HG03575 (cell line): ENCODE measurements around the gene DCAF4.
"Not testable (repeated sequence)": the region's sequence is repeated elsewhere in the genome, so short reads cannot be mapped to it uniquely, and the experiment has no call there.

ENCODE experiments used
- ATAC-seq: cut with Tn5 transposase; IDR thresholded peaks from one replicate; pipeline ENCODE4 v1.9.1; 2021; ENCODE audit not compliant: unreplicated experiment, insufficient number of reproducible peaks, low FRiP score; ENCODE audit errors: extremely low read depth

DCAF4 gene

GRCh38 chr14:72925171-72925759 is 999 bp upstream of the DCAF4 start:
- ATAC-seq: no peak

DNA sequence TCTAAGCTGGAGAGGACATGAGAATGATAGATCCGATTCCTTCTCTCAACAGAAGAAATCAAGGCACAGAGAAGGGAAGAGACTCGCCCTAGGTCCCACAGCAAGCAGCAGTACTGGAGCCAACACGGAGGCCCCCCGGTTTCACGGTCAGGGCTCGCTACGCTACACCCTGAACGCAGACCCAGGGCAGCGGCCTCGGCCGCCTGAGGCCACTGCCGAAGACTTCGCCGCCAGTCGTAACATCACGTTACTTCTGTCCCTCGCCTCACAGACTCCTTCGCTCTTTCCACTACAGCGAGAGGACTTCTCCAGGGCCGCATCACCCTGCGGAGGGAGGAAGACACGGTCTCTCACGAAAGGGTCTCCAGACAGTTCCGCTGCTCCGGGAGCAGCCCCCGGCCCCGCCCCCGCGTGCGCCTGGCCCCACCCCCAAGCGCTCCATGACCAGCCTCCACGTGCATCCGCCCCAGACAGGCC is 411 bp upstream of the DCAF4 start:
- no peak for ATAC-seq

DNA sequence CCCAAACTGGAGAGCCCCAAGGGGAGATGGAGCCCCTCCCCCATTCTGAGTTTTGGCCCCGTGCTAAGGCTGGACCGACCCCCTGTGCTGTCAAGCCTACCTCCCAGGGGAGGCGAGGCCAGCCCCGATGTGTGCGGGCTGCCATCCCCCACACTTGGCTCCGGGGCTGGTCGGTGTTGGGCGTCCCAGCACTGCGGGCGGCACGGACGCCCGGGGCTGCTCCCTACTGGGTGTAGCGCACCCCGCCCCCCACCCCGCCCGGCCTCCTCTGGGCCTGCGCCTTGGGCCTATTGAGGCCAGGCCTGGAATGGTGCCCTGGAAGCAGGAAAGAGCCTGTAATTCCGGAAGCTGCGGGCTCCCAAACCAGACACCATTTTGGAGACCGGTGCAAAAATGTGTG is 2.6 kb downstream of the DCAF4 start:
- ATAC-seq: no peak

DNA sequence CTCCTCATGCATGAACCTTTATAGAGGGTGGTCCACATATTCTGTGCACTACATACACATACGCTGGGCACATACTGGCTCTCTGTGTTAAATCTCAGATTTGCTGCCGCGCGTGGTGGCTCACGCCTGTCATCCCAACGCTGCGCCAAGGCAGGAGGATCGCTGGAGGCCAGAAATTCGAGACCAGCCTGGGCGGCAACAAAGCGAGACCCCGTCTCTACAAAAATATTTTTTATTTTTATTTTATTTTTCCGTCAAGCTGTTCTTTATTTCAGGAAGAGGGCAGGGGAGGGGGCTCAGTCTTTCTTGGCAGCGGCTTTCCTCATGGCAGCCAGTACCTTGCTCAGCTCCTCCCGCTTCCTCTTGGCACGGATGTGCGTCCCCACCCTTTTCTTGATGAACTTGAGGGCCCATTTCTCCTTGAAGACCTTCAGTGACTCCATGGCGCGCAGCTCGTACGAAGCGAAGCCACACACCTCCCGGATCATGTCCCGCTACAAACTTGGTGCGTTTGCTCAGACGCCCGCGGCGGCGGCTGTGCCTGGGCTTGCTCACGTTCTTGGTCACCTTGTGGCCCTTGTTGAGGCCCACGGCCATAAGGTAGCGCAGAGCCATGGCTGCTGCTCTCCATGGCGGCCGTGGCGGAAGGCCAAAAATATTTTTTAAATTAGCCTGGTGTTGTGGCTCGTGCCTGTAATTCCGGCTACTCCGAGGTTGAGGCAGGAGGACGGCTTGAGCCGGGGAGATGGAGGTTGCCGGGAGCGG is 3.2 kb downstream of the DCAF4 start:
- ATAC-seq: no peak

- no peak for ATAC-seq
These were observed 6.6 kb downstream of the DCAF4 start for GRCh38 chr14:72932893-72933292.

GRCh38 chr14:72939630-72940029 is 13.4 kb downstream of the DCAF4 start:
- ATAC-seq: no peak

DNA sequence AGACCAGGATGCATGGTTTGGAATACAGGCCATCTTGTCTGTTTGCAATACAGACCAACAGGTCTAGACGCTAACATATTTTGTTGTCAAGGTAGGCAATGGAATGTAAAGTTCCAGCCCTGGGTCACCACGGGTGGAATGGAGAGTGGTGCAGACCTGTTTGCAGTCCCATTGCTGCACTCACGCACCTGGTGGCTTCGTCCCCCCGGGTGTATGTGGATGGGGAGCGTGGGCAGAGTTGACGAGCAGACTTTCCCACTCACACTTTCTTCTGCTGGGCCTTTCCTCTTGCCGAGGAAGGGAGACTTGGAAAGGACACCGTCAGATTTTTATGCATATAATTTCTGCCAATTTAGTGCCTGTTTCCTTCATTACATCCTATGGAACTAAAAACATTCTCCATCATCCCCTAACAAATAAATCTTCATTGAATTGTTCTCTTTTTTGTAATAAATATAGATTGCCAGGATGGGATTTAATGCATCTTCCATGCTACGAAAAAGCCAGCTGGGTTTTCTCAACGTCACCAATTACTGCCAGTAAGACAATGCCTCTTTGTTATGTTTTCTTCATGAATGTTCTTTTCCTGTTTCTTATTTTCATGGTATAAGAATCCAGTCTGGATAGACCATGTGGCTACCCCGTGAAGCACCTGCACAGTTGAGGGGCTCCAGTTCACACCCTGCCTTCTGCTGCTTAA is 15.2 kb downstream of the DCAF4 start:
- ATAC-seq: no peak

GRCh38 chr14:72942934-72943333 is 16.7 kb downstream of the DCAF4 start:
- no peak for ATAC-seq

DNA sequence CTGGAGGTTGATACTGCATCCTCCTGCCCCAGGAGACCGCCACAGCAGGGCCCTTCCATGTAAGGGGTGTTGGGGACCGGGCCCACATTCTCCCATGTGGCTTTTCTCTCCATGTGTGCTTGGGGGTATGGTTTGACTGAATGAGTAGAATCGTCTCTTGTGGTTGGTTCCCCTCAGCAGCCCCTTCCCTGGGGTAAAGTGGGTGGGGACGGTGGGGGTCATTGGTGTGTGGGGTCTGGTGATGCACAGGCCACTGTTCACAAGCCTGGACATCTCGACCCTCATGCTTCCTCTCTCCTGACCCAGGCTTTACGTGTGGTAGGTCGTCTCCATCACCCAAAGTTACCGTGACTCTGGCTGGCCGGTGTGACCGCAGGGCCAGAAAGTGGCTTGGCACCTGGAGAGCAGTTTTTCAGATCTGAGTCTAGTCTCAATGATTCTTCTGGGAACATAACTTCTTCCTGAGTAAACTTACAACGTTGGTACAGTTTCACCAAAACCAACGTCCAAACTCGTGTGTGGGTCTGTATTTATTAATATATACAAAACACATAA is 17.7 kb downstream of the DCAF4 start:
- no peak for ATAC-seq

DNA sequence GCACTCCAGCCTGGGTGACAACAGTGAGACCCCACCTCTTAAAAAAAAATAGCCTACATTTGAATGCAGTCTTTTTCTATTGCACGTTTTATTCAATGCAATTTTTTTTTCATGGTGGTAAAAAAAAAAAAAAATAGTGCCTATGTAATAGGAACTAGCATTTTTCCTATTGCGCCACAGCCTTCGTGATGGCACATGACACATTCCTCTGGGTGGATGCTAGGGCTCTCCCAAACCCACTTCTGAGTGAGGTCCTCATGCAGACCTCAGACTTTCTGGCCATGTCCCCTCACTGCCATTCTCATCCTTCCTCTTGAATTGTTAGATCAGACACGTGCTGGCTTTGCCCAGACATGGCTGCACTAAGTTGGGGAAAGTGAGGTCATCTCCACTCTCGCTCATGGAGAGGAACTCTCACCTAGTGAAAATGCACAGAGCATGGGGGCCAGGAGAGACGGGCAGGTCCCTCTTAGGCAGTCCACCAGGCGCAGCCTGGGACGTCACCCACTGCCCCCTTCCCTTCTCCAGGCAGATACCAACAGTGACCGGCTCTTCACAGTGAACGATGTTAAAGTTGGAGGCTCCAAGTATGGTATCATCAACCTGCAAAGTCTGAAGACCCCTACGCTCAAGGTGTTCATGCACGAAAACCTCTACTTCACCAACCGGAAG is 19.2 kb downstream of the DCAF4 start:
- ATAC-seq: no peak

DNA sequence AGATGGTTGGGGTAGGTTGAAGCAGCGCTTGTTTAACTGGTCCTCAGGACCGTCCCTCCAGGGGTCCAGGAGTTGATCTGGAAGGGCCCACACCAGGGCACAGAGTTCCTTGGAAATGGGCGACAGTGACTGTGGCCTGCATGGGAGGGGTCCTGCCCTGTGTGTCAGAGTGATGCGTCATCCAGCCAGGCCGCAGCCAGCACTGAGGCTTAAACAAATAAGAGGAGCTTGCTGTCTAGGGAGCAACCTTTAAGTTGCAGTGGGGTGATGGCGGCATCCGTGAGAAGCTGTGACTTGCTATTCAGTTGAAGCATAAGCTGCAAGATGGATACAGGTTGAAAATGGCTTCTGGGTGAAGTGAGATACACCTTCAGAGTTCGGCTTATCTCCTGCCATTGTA is 20.2 kb downstream of the DCAF4 start:
- ATAC-seq: no peak

DNA sequence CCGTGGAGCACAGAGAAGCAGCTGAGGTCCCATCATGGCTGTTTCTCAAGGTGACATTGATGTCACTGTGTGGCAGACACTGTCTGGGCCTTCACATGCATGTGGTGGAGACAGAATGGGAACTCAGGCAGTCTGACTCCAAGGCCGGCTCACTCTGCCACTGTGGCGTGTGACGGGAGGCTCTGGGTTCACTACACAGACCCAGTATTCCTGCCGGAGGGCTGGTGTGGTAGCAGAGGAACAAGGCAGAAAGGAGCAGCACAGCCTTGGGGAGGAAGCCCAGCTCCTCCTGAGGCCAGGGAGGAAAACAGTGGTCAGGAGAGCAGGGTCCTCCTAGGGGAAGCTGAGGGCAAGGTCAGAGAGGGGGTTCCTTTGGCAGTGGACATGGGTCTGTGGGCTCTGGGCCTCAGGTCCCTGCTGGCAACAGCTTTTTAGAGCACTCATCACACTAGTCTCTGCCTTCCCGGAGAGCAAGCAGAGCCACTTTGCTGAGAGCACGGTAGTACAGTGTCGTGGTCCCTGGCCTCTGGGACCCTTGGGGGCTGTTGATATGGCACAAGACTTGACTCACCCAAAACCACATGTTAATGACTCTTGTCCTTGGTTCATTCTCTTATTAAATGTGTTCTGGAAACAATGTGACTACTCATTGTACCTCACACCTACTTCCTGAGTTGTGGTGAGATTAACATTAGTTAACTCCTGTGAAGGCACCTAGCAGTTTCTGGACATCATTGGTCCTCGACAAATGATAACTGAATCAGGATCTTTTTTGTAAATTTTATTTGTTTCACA is 21.3 kb downstream of the DCAF4 start:
- ATAC-seq: no peak

DNA sequence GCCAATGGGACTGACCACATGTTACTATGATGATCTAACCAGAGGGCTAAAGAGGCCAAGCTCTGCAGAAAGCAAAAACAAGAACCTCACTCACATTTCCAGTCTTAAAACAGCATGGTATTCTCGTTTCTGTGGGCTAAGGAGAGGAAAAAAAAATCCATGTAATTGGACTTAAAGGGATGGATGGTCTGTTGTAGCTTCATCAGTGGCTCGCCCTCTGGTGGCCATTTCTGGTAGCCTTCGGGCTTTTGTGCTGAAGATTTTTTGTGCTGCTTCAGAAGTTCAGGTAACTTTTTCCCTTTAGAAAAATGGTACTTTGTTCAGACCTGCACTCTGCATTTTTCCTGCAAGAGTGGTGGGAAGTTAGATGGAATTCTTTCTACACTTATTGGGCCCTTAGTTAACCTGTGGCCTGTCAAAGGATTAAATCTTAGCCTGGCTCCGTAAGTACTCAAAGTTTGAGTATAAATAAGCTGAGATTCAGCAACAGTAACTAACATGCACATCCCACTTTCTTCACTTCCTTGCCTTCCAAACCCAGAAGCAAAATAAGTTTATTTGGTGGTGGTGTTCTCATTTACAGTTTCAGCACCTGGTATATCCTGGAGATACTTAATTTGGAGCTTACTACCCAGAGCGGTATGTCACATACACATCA is 22.3 kb downstream of the DCAF4 start:
- ATAC-seq: no peak

DNA sequence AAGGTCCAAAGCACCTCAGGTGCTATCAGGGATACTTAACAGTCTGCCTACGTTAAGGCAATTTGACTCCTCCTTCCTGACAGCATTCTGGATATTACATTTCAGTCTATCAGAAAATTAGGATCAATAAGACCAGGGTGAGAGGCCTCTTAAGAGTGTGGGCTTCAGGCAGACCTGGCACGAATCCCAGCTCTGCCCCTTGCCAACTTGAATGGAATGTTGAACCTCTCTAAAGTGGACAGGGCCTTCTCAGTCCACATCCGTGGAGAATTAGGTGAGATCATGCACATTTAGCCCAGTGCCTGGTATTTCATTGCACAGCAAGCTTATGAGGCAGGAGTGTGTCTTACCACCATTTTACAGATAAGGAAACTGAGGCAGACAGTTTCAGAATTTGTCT is 25.9 kb downstream of the DCAF4 start:
- no peak for ATAC-seq

- not testable (repeated sequence) for ATAC-seq
These were observed 30.5 kb downstream of the DCAF4 start for GRCh38 chr14:72956741-72957140.

- ATAC-seq: no peak
These were observed 30.9 kb downstream of the DCAF4 start for GRCh38 chr14:72957213-72957612.

DNA sequence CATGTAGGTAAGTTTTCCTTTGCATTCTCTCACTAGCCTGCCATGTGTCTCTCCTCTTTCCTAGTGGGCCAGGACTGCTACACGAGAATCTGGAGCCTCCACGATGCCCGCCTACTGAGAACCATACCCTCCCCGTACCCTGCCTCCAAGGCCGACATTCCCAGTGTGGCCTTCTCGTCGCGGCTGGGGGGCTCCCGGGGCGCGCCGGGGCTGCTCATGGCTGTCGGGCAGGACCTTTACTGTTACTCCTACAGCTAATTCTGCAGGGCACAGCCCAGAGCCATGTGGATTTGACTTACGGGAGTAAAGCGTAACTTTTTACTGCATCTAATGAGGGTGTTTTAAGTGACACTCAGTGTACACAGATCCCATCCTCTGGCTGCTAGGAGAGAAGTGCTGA is 32.3 kb downstream of the DCAF4 start:
- ATAC-seq: no peak

DNA sequence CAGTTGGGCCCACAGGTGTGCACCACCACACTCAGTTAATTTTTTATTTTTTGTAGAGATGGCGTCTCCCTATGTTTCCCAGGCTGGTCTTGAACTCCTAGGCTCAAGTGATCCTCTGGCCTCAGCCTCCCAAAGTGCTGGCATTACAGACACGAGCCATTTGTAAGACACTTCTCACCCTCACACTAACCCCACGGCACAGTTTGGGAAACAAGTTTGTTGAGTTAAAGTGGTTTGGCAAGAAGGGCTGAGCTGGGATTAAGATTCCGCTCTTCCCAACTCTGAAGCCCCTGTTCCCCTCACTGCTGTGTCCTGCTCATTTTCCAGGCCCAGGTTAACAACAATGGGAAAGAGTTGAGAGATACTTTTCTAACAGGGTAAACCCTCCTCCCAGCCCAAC is 34.8 kb downstream of the DCAF4 start:
- ATAC-seq: not testable (repeated sequence)
